ENCODE data around the gene PSORS1C2. TPM values are rescaled to one million over a fixed set of nuclear protein-coding genes. Genes with fewer than 3 reads are reported as not detected.
A peak's percentile ranks its signal among the peaks of the same experiment; 100 is the strongest.

Gene PSORS1C2
- total RNA-seq, 3 donors from 2014 or later (not counting 1 experiment from before 2014, with no cell fraction given) = not detected

GRCh38 chr6:31113861-31114540 is 24.9 kb downstream of the PSORS1C2 start:
- Mint-ChIP-seq H3K27ac (no peak overlapping the region), H3K9me3 (no peaks in the 10 kb centered on the region), H3K36me3 (no peaks in the 10 kb centered on the region), H3K4me1 (no peaks in the 10 kb centered on the region), H3K4me3 (no peak overlapping the region), H3K27me3 (ENCODE audit: low read depth in 2 of 2) (peaks cover 29 to 47% of the 10 kb centered on the region in 2 donors)
- DNase-seq (no peak), ATAC-seq (no peak)
- intact Hi-C loops (cut with micrococcal nuclease) = no loop called here
- 62% methylated on average over 6 of the region's 7 CpGs for WGBS (ENCODE audit: insufficient coverage)
- H3K36me3 ChIP-seq (ENCODE audit: control insufficient read depth, insufficient read depth, low read length) = no peaks in the 10 kb centered on the region
- no peak overlapping the region for H3K27ac ChIP-seq (ENCODE audit: low read length)
- no peaks in the 10 kb centered on the region for H3K4me1 ChIP-seq (ENCODE audit: control insufficient read depth, insufficient read depth, low read length)
- H3K27me3 ChIP-seq (ENCODE audit: control insufficient read depth, insufficient read depth, low read length) = no peaks in the 10 kb centered on the region
- no peaks in the 10 kb centered on the region for H3K9me3 ChIP-seq (ENCODE audit: control insufficient read depth, insufficient read depth, low read length)
- no peak overlapping the region for H3K4me3 ChIP-seq (ENCODE audit: low read length)
- no peak for TF ChIP-seq CTCF (IDR thresholded peaks at IDR 0.05)

GRCh38 chr6:31112478-31112877 is 26.4 kb downstream of the PSORS1C2 start, which contains the start of gene C6orf15:
C6orf15 (minus strand) TSS chr6:31112575; CDS start chr6:31112555, 20 bp downstream.
- Histone ChIP-seq H3K36me3 (ENCODE audit: control insufficient read depth, insufficient read depth, low read length) (no peaks in the 10 kb centered on the region), H3K4me3 (ENCODE audit: low read length) (no peak within 1 kb of the TSS), H3K9me3 (ENCODE audit: control insufficient read depth, insufficient read depth, low read length) (no peaks in the 10 kb centered on the region), H3K4me1 (ENCODE audit: control insufficient read depth, insufficient read depth, low read length) (no peaks in the 10 kb centered on the region), H3K27ac (ENCODE audit: low read length) (no peak within 1 kb of the TSS), H3K27me3 (ENCODE audit: control insufficient read depth, insufficient read depth, low read length) (no peaks in the 10 kb centered on the region)
- H3K4me1 Mint-ChIP-seq = no peaks in the 10 kb centered on the region
- H3K27ac Mint-ChIP-seq = peak within 1 kb of the TSS in 1 of 2 donors; percentile 15
- no peak within 1 kb of the TSS for H3K4me3 Mint-ChIP-seq
- ATAC-seq (no peak), DNase-seq (no peak)
- intact Hi-C loops (cut with micrococcal nuclease) = no loop called here
- TF ChIP-seq CTCF (IDR thresholded peaks at IDR 0.05) = no peak
- 80% methylated on average over 4 of the region's 5 CpGs for WGBS (ENCODE audit: insufficient coverage)
- no peaks in the 10 kb centered on the region for H3K9me3 Mint-ChIP-seq
- H3K36me3 Mint-ChIP-seq = no peaks in the 10 kb centered on the region
- H3K27me3 Mint-ChIP-seq (ENCODE audit: low read depth in 2 of 2) = peaks cover 23 to 47% of the 10 kb centered on the region in 2 donors

GRCh38 chr6:31111712-31112111 is 27.2 kb downstream of the PSORS1C2 start:
- ATAC-seq = no peak
- WGBS (ENCODE audit: insufficient coverage) = 90% methylated on average over 13 of the region's 13 CpGs

More at GRCh38 chr6:31111712-31112111, 27.2 kb downstream of the PSORS1C2 start:
- intact Hi-C loops (cut with micrococcal nuclease) = no loop called here
- H3K9me3 ChIP-seq (ENCODE audit: control insufficient read depth, insufficient read depth, low read length) = no peaks in the 10 kb centered on the region
- Mint-ChIP-seq H3K36me3 (no peaks in the 10 kb centered on the region), H3K27ac (no peak overlapping the region), H3K9me3 (no peaks in the 10 kb centered on the region), H3K4me3 (no peak overlapping the region), H3K4me1 (no peaks in the 10 kb centered on the region), H3K27me3 (ENCODE audit: low read depth in 2 of 2) (peaks cover 21 to 45% of the 10 kb centered on the region in 2 donors)
- no peak overlapping the region for H3K27ac ChIP-seq (ENCODE audit: low read length)
- no peaks in the 10 kb centered on the region for H3K27me3 ChIP-seq (ENCODE audit: control insufficient read depth, insufficient read depth, low read length)
- TF ChIP-seq CTCF (IDR thresholded peaks at IDR 0.05) = no peak
- no peaks in the 10 kb centered on the region for H3K4me1 ChIP-seq (ENCODE audit: control insufficient read depth, insufficient read depth, low read length)
- H3K4me3 ChIP-seq (ENCODE audit: low read length) = no peak overlapping the region
- DNase-seq = no peak
- H3K36me3 ChIP-seq (ENCODE audit: control insufficient read depth, insufficient read depth, low read length) = no peaks in the 10 kb centered on the region
